Cardiac muscle cell (in vitro differentiated cells and primary cell): ENCODE measurements around the gene PEF1. TPM values are rescaled to one million over a fixed set of nuclear protein-coding genes. Genes with fewer than 3 reads are reported as not detected.

Experiments used
- DNase-seq, 2 donors: peaks; one replicate each; pipeline versions ENCODE4 v3.0.0 to v3.0.0-alpha.2; 2010 to 2017; ENCODE audit warnings: low read depth in 1 of 2, low spot score in 1 of 2
- H3K27ac ChIP-seq: fragments of 200-600 bp; sonication (generic); 2 replicates; pipeline ENCODE4 v1.5.1; 2016
- H3K27me3 ChIP-seq: fragments of 200-600 bp; sonication (generic); 2 replicates; pipeline ENCODE4 v1.6.0; 2016; ENCODE audit warnings: control low read depth
- H3K36me3 ChIP-seq: fragments of 200-600 bp; sonication (generic); 2 replicates; pipeline ENCODE4 v1.5.1; 2016; ENCODE audit warnings: control low read depth
- H3K4me1 ChIP-seq: fragments of 200-600 bp; sonication (generic); 2 replicates; pipeline ENCODE4 v1.8.1; 2017; ENCODE audit warnings: low read depth, mild to moderate bottlenecking, mixed run types
- H3K4me3 ChIP-seq: fragments of 200-600 bp; sonication (generic); 2 replicates; pipeline ENCODE4 v1.5.1; 2016; ENCODE audit warnings: mild to moderate bottlenecking
- H3K9me3 ChIP-seq: fragments of 200-600 bp; sonication (generic); 2 replicates; pipeline ENCODE4 v1.5.1; 2017; ENCODE audit warnings: low read depth, mild to moderate bottlenecking, control low read depth
- CTCF ChIP-seq: IDR thresholded peaks from 2 replicates; pipeline ENCODE4 v1.5.1; 2012; ENCODE audit warnings: low read depth, mild to moderate bottlenecking, low read length
- polyA plus RNA-seq: library from polyadenylated mRNA; unstranded; fragments of >200 nt; fragmentation: Nextera tagmentation; extraction: Ambion mirVana; gene quantifications from 2 replicates; pipeline ENCODE4 v1.2.1, GENCODE V29; 2016
- total RNA-seq: library from RNA; depleted of rRNA; stranded (reverse); fragments of >200 nt; gene quantifications from 2 replicates; pipeline ENCODE4 v1.2.3, GENCODE V29; 2016

Gene PEF1
- total and polyA plus RNA-seq, 2 experiments from 2014 or later = 89.3 to 97.8 TPM

DNA sequence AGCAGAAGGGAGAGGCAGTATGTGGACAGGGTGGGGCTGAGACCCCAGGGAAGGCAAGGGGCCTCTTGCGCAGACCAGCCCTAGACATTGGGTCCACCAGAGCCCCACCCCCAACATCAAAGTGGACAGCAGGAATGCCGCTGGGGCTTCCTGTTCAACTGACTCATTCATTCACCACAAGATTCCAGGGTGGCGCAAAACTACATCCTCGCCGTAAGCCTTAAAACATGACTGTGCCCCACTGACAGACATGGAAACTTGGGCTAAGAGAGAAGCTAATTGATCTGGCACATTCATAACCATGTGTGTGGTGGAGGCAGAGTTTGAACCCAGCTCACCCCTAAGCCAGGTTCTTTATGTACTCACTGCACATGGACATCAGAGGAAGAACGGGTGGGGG lies 45.2 kb upstream of the PEF1 start:
- Histone ChIP-seq H3K27ac (no peak overlapping the region), H3K4me1 (peaks cover 16% of the 10 kb centered on the region), H3K27me3 (no peaks in the 10 kb centered on the region), H3K4me3 (no peak overlapping the region), H3K9me3 (no peaks in the 10 kb centered on the region), H3K36me3 (no peaks in the 10 kb centered on the region)
- no peak for TF ChIP-seq CTCF
- peak in 1 of 2 donors; percentile 94 for DNase-seq

DNA sequence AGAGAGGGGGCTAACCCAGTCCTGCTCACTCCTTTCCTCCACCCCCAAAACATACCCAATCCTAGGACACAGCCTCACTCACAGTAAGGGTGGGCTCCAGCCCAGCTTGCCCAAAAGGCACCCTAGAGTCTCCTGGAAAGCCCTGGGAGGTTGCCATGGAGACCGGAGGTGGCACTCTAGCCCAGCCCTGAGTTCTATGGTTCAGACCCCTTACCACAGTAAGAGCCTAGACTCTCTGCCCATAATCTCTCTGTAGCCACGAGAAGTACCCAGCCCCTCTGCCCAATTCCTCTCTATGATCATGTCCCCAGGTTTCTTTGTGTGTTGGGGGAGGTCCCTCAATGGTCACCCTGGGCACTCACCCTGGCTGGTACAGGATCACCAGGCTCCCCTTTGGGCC lies 44.7 kb upstream of the PEF1 start:
- H3K4me3 ChIP-seq = no peak overlapping the region
- H3K36me3 ChIP-seq = no peaks in the 10 kb centered on the region
- no peak overlapping the region for H3K27ac ChIP-seq
- peaks cover 16% of the 10 kb centered on the region for H3K4me1 ChIP-seq
- TF ChIP-seq CTCF = no peak
- no peaks in the 10 kb centered on the region for H3K9me3 ChIP-seq
- no peaks in the 10 kb centered on the region for H3K27me3 ChIP-seq
- no peak for DNase-seq

- no peaks in the 10 kb centered on the region for H3K36me3 ChIP-seq
- TF ChIP-seq CTCF = no peak
Observed at GRCh38 chr1:31688233-31688918, 43.7 kb upstream of the PEF1 start.

DNA sequence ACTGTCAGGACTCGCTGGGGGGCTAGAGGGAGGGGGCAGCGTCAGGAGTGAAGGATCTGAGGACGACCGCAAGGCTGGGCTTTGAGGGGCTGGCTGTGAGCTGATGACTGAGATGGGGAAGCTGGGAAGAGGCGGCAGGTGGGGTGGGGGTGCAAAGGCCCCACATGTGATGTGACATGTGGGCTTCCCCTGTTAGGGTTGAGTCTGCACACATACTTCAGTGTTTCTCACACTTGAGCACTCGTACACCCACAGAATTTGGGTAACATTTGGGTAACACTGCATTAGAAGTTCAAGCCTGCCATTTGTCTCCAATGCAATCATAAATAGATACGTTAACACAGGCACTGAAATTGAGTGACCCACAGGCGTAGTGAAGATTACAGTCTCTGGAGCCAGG lies 42.9 kb upstream of the PEF1 start:
- Histone ChIP-seq H3K4me3 (no peak overlapping the region), H3K27ac (no peak overlapping the region), H3K4me1 (peaks cover 16% of the 10 kb centered on the region), H3K9me3 (no peaks in the 10 kb centered on the region), H3K27me3 (no peaks in the 10 kb centered on the region), H3K36me3 (no peaks in the 10 kb centered on the region)
- TF ChIP-seq CTCF = no peak
- no peak for DNase-seq

More at GRCh38 chr1:31688233-31688918, 43.7 kb upstream of the PEF1 start:
- DNase-seq = no peak
- Histone ChIP-seq H3K4me1 (peaks cover 16% of the 10 kb centered on the region), H3K4me3 (no peak overlapping the region), H3K9me3 (no peaks in the 10 kb centered on the region), H3K27ac (no peak overlapping the region), H3K27me3 (no peaks in the 10 kb centered on the region)

DNA sequence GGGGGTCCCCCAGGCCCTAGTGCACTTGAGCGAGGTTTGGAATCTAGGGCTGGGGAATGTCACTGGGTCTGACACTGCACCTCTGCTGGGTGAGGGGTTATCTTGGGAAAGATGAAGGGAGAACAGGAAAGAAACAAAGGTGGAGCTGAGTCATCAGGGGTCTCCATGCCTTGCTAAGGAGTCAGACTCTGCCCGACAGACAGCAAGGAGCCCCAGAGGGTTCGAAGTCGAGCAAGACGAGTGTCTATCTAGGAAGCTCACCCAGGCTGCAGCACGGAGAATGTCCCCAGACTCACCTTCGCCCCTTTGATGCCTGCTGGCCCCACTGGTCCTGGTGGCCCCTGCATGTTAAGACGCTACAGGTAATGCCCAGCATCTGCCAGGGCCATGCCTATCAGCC lies 41.1 kb upstream of the PEF1 start:
- H3K27ac ChIP-seq = no peak overlapping the region
- no peaks in the 10 kb centered on the region for H3K36me3 ChIP-seq
- peaks cover 25% of the 10 kb centered on the region for H3K4me1 ChIP-seq
- H3K4me3 ChIP-seq = no peak overlapping the region
- no peaks in the 10 kb centered on the region for H3K9me3 ChIP-seq
- no peak for DNase-seq
- no peaks in the 10 kb centered on the region for H3K27me3 ChIP-seq
- TF ChIP-seq CTCF = no peak
